HepG2 (cell line): ENCODE measurements around the gene ZNF341. TPM values are rescaled to one million over a fixed set of nuclear protein-coding genes. Genes with fewer than 3 reads are reported as not detected.

ENCODE experiments used
- ATAC-seq: fragments of 200-7000 bp; cut with Tn5 transposase; 3 replicates; pipeline ENCODE4 v1.9.1; 2020; ENCODE audit warnings: mild to moderate bottlenecking, moderate library complexity
- BruUV-seq: library from RNA; stranded (reverse); fragments of 400-500 nt; replicated peaks from 2 replicates; lab custom pipeline; 2021; lab: Mats Ljungman, UMichigan
- CTCF ChIA-PET: fragments of 300-600 bp; formaldehyde crosslinking; extraction: SDS; loops from one replicate; lab custom pipeline; 2021; ENCODE audit warnings: low total read pairs, inconsistent platforms, low intra/inter-chr PET ratio; lab: Yijun Ruan, JAX
- POLR2A ChIA-PET: fragments of 350-600 bp; sonication (Branson Sonifier 250); formaldehyde crosslinking; loops from one replicate; lab custom pipeline; 2020; ENCODE audit warnings: antibody characterized with exemption, inconsistent platforms; lab: Yijun Ruan, JAX
- DNase-seq: peaks from one replicate; pipeline ENCODE4 v3.0.0-alpha.2; 2015; ENCODE audit warnings: low spot score
- FAIRE-seq: peaks from 3 replicates; lab custom pipeline; 2011; peaks lifted over from hg19 to GRCh38; lab: Jason Lieb, UNC
- H2AFZ ChIP-seq: one replicate; pipeline ENCODE4 v1.6.1; 2011; ENCODE audit warnings: low read length, inconsistent platforms
- H3K27ac ChIP-seq: fragments of 300-600 bp; 3 replicates; pipeline ENCODE4 v1.8.0; 2011; ENCODE audit warnings: mixed run types, mild to moderate bottlenecking, mixed read lengths, low read length, inconsistent platforms; ENCODE audit not compliant: insufficient read depth; ENCODE audit errors: extremely low read length
- H3K27me3 ChIP-seq, 2 experiments: fragments of 200-600 bp in 1 of 2; 2 replicates in 1 of 2; 3 replicates in 1 of 2; pipeline versions ENCODE4 v1.6.0 to v1.8.0; 2011; ENCODE audit warnings: low read length in 2 of 2, mild to moderate bottlenecking in 2 of 2, moderate library complexity in 2 of 2, inconsistent platforms in 1 of 2; ENCODE audit not compliant: insufficient read depth in 2 of 2, control insufficient read depth in 1 of 2
- H3K36me3 ChIP-seq, 2 experiments: fragments of 200-600 bp in 1 of 2; replicated peaks in 1 of 2; 2 replicates in 1 of 2; 3 replicates in 1 of 2; pipeline versions ENCODE4 v1.5.1 to v1.8.0; 2011; ENCODE audit warnings: low read length in 2 of 2, inconsistent platforms in 1 of 2; ENCODE audit not compliant: insufficient read depth in 2 of 2, control insufficient read depth in 1 of 2
- H3K4me1 ChIP-seq: 2 replicates; pipeline ENCODE4 v1.5.1; 2012; ENCODE audit warnings: low read length, inconsistent platforms; ENCODE audit not compliant: insufficient read depth
- H3K4me2 ChIP-seq: 2 replicates; pipeline ENCODE4 v1.6.0; 2011; ENCODE audit warnings: low read depth, low read length, inconsistent platforms
- H3K4me3 ChIP-seq, 3 experiments: fragments of 200-600 bp in 1 of 3; sonication (generic), shearing (Covaris generic) in 1 of 3; replicated peaks in 1 of 3; 2 replicates each; pipeline ENCODE4 v1.5.1; 2011 to 2016; ENCODE audit warnings: low read length in 3 of 3, inconsistent platforms in 2 of 3, low read depth in 2 of 3, mild to moderate bottlenecking in 2 of 3, control low read depth in 1 of 3, mixed read lengths in 1 of 3; ENCODE audit not compliant: insufficient read depth in 1 of 3
- H3K79me2 ChIP-seq: one replicate; pipeline ENCODE4 v1.6.1; 2011; ENCODE audit warnings: low read length, inconsistent platforms; ENCODE audit not compliant: insufficient read depth
- H3K9ac ChIP-seq: 2 replicates; pipeline ENCODE4 v1.6.0; 2011; ENCODE audit warnings: mild to moderate bottlenecking, low read depth, low read length, inconsistent platforms; ENCODE audit not compliant: insufficient read depth
- H3K9me3 ChIP-seq: 2 replicates; pipeline ENCODE4 v1.5.1; 2012; ENCODE audit warnings: mild to moderate bottlenecking, low read length
- H4K20me1 ChIP-seq: 2 replicates; pipeline ENCODE4 v1.6.0; 2011; ENCODE audit warnings: inconsistent platforms, mild to moderate bottlenecking, low read length, moderate library complexity; ENCODE audit not compliant: insufficient read depth
- ELF1 ChIP-seq: sonication (generic); formaldehyde crosslinking; IDR thresholded peaks from 2 replicates; pipeline ENCODE4 v1.4.0; 2020; ENCODE audit warnings: missing genetic modification reagents
- ETV6 ChIP-seq: sonication (generic); formaldehyde crosslinking; conservative IDR thresholded peaks from 2 replicates; pipeline ENCODE4 v1.4.0; 2020; ENCODE audit warnings: missing genetic modification reagents
- KDM2A ChIP-seq: sonication (generic); formaldehyde crosslinking; IDR thresholded peaks from 2 replicates; pipeline ENCODE4 v1.4.0; 2020; ENCODE audit warnings: low read depth, missing genetic modification reagents, borderline replicate concordance
- KLF11 ChIP-seq: IDR thresholded peaks from 2 replicates; pipeline ENCODE4 v1.6.1; 2016; ENCODE audit warnings: missing compliant biosample characterization
- MNT ChIP-seq: fragments of 450-650 bp; IDR thresholded peaks from 2 replicates; pipeline ENCODE4 v1.6.1; 2016
- NCOA5 ChIP-seq: sonication (generic); formaldehyde crosslinking; IDR thresholded peaks from 2 replicates; pipeline ENCODE4 v1.4.0; 2020; ENCODE audit warnings: missing genetic modification reagents
- NRL ChIP-seq: sonication (generic); formaldehyde crosslinking; IDR thresholded peaks from 2 replicates; pipeline ENCODE4 v1.5.0; 2020; ENCODE audit warnings: missing genetic modification reagents, mild to moderate bottlenecking, moderate library complexity, borderline replicate concordance
- SMYD3 ChIP-seq: sonication (generic); formaldehyde crosslinking; IDR thresholded peaks from 2 replicates; pipeline ENCODE4 v1.8.1; 2023; ENCODE audit warnings: mild to moderate bottlenecking, missing genetic modification reagents
- TARDBP ChIP-seq: sonication (generic); formaldehyde crosslinking; IDR thresholded peaks from 2 replicates; pipeline ENCODE4 v1.8.0; 2022; ENCODE audit warnings: mild to moderate bottlenecking, missing genetic modification reagents
- TFDP1 ChIP-seq: IDR thresholded peaks from 2 replicates; pipeline ENCODE4 v1.6.1; 2016; ENCODE audit warnings: missing compliant biosample characterization, missing genetic modification reagents, borderline replicate concordance
- THAP11 ChIP-seq: IDR thresholded peaks from 2 replicates; pipeline ENCODE4 v1.6.1; 2016; ENCODE audit warnings: missing biosample characterization, missing genetic modification reagents
- ZMYM2 ChIP-seq: sonication (generic); formaldehyde crosslinking; IDR thresholded peaks from 2 replicates; pipeline ENCODE4 v1.8.0; 2022; ENCODE audit warnings: mild to moderate bottlenecking, missing genetic modification reagents
- ZMYM3 ChIP-seq: sonication (generic); formaldehyde crosslinking; IDR thresholded peaks from 2 replicates; pipeline ENCODE4 v1.5.1; 2020; ENCODE audit warnings: mild to moderate bottlenecking, missing genetic modification reagents
- ZNF235 ChIP-seq: sonication (generic); formaldehyde crosslinking; IDR thresholded peaks from 2 replicates; pipeline ENCODE4 v1.8.1; 2023; ENCODE audit warnings: mild to moderate bottlenecking, missing genetic modification reagents, borderline replicate concordance
- ZNF263 ChIP-seq: sonication (generic); formaldehyde crosslinking; IDR thresholded peaks from 2 replicates; pipeline ENCODE4 v1.4.0; 2020; ENCODE audit warnings: missing genetic modification reagents
- ZNF292 ChIP-seq: sonication (generic); formaldehyde crosslinking; IDR thresholded peaks from 2 replicates; pipeline ENCODE4 v1.8.1; 2022; ENCODE audit warnings: mild to moderate bottlenecking, low read depth, missing genetic modification reagents, borderline replicate concordance
- ZNF614 ChIP-seq: IDR thresholded peaks from 2 replicates; pipeline ENCODE4 v1.6.1; 2018; ENCODE audit warnings: missing biosample characterization, missing genetic modification reagents, inconsistent platforms, borderline replicate concordance
- ZNF768 ChIP-seq: sonication (generic); formaldehyde crosslinking; IDR thresholded peaks from 2 replicates; pipeline ENCODE4 v1.4.0; 2020; ENCODE audit warnings: missing genetic modification reagents
- ZNF816 ChIP-seq: sonication (generic); formaldehyde crosslinking; IDR thresholded peaks from 2 replicates; pipeline ENCODE4 v1.8.0; 2022; ENCODE audit warnings: missing genetic modification reagents, mild to moderate bottlenecking, borderline replicate concordance
- ZNF879 ChIP-seq: sonication (generic); formaldehyde crosslinking; IDR thresholded peaks from 2 replicates; pipeline ENCODE4 v1.8.1; 2023; ENCODE audit warnings: missing genetic modification reagents
- WGBS: methylation state at CpG from one replicate; pipeline ENCODE4 v1.1.6; 2017; ENCODE audit warnings: low lambda C conversion rate; 5-methylcytosine and 5-hydroxymethylcytosine counted together
- in situ Hi-C: cut with HindIII; loops from 2 replicates; pipeline ENCODE4 v1.10.0; 2017; ENCODE audit warnings: low pct_unique_long_range_greater_than_20kb; ENCODE audit not compliant: extremely low pct_ligation_motif_present
- intact Hi-C: fragments of 100-400 bp; cut with micrococcal nuclease; formaldehyde crosslinking; loops from one replicate; pipeline ENCODE4 v1.10.0; 2022; ENCODE audit not compliant: unreplicated experiment
- polyA plus RNA-seq, 8 experiments: library from polyadenylated mRNA; depleted of rRNA in 3 of 8; stranded (reverse) in 7 of 8; unstranded in 1 of 8; fragments of >200 nt; fragmentation: Illumina TruSeq in 4 of 8; extraction: Trizol in 4 of 8; gene quantifications; 2 replicates each; pipeline versions ENCODE4 v1.2.1 to v1.2.3, GENCODE V29; 2011 to 2016; ENCODE audit warnings: low read depth in 4 of 8, missing spikeins in 1 of 8, mixed read lengths in 1 of 8; ENCODE audit not compliant: insufficient read depth in 1 of 8
- total RNA-seq, 5 experiments: library from RNA; depleted of rRNA; stranded (reverse); fragments of >200 nt; fragmentation: Illumina TruSeq; extraction: Trizol; gene quantifications; 2 replicates each; pipeline ENCODE4 v1.2.3, GENCODE V29; 2016; ENCODE audit warnings: low read depth in 1 of 5
- TF ChIP-seq, protein P1 (sequence below): sonication (generic); formaldehyde crosslinking; conservative IDR thresholded peaks from 2 replicates; pipeline ENCODE4 v1.8.0; 2022; ENCODE audit warnings: low read depth, missing genetic modification reagents

Gene ZNF341
- total and polyA plus RNA-seq, 2 of the 13 experiments (the other 11 are each of a cell fraction or from before 2014, with no cell fraction given), result 1.1 to 2.2 TPM

GRCh38 chr20:33686984-33687366, 44.8 kb upstream of the ZNF341 start (continued):
- TF ChIP-seq ZNF292 (CRISPR knock-in tag) (0 out of 2 replicates have a peak, but pooled peaks have one; percentile 12), KLF11 (no peak), THAP11 (no peak), NRL (CRISPR knock-in tag) (0 out of 2 replicates have a peak, but pooled peaks have one; percentile 32), NCOA5 (no peak), TARDBP (CRISPR knock-in tag) (0 out of 2 replicates have a peak, but pooled peaks have one; percentile 11)

- Histone ChIP-seq H4K20me1 (no peaks in the 10 kb centered on the region), H3K27ac (no peak overlapping the region), H3K4me3 (no peak overlapping the region), H3K4me2 (peak overlapping the region; percentile 37), H3K4me1 (peaks cover 70% of the 10 kb centered on the region), H3K9ac (no peak overlapping the region), H3K27me3 (no peaks in the 10 kb centered on the region), H3K79me2 (peaks cover 18% of the 10 kb centered on the region), H3K9me3 (no peaks in the 10 kb centered on the region), H2AFZ (no peak overlapping the region), H3K36me3 (no peaks in the 10 kb centered on the region)
- POLR2A ChIA-PET, result interaction anchor here (0.7 to 1.2 kb wide), 4 partner anchors 13 to 425 kb away, joined by 3 to 4 read pairs (median 3); partner anchors contain the start of gene EIF2S2
- ATAC-seq, result no peak
- in situ Hi-C loops (no loop called here), intact Hi-C loops (loop anchor here (2.0 to 5.0 kb wide), 3 partner anchors 15 to 125 kb away; partner anchors contain the start of gene CHMP4B)
- CTCF ChIA-PET, result no interaction called here
- DNase-seq, result no peak
- no peak for FAIRE-seq
- WGBS, result 55% methylated on average over 8 of the region's 8 CpGs
- no TSS peak for BruUV-seq
- TF ChIP-seq KDM2A (CRISPR knock-in tag) (0 out of 2 replicates have a peak, but pooled peaks have one; percentile 22), SMYD3 (CRISPR knock-in tag) (no peak), ZMYM2 (CRISPR knock-in tag) (peak; percentile 30; the same call in 1 of the 2 replicates), TFDP1 (CRISPR knock-in tag) (no peak), ZNF263 (CRISPR knock-in tag) (peak; percentile 69), ZNF816 (CRISPR knock-in tag) (no peak), ZNF879 (no peak), ZNF614 (0 out of 2 replicates have a peak, but pooled peaks have one; percentile 18), ZNF768 (no peak), ETV6 (CRISPR knock-in tag) (0 out of 2 replicates have a peak, but pooled peaks have one; percentile 38), MNT (no peak), ZNF235 (CRISPR knock-in tag) (no peak), ZMYM3 (peak; percentile 22; the same call in 1 of the 2 replicates), ELF1 (CRISPR knock-in tag) (0 out of 2 replicates have a peak, but pooled peaks have one; percentile 8)
- TF ChIP-seq, protein P1, sequence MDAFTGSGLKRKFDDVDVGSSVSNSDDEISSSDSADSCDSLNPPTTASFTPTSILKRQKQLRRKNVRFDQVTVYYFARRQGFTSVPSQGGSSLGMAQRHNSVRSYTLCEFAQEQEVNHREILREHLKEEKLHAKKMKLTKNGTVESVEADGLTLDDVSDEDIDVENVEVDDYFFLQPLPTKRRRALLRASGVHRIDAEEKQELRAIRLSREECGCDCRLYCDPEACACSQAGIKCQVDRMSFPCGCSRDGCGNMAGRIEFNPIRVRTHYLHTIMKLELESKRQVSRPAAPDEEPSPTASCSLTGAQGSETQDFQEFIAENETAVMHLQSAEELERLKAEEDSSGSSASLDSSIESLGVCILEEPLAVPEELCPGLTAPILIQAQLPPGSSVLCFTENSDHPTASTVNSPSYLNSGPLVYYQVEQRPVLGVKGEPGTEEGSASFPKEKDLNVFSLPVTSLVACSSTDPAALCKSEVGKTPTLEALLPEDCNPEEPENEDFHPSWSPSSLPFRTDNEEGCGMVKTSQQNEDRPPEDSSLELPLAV (CRISPR knock-in tag), result no peak
Observed at GRCh38 chr20:33687370-33687915, 44.4 kb upstream of the ZNF341 start.
